ENCODE measurements around the gene FOXD1.
"Not testable (repeated sequence)": the region's sequence is repeated elsewhere in the genome, so short reads cannot be mapped to it uniquely, and the experiment has no call there.

Gene FOXD1

DNA sequence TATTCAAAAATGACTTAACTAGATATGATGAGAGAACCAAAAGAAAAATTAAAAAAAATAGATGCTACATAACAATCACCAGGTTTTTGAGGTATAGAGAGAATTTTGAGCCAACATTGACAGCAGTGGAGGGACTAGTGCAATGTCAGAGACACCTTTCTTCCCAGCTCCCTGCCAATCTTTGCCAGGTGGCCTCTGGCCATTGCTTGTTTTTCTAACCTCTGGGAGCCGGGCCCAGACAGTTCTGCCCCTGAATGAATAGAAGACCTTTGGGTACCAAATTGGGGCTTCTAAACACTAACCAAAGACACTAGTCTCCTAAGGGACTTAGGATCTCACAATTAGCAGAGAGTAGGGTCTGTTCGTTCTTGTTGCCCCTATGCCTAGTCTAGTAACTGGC is 33.4 kb downstream of the FOXD1 start:
- no peak for DNase-seq

DNA sequence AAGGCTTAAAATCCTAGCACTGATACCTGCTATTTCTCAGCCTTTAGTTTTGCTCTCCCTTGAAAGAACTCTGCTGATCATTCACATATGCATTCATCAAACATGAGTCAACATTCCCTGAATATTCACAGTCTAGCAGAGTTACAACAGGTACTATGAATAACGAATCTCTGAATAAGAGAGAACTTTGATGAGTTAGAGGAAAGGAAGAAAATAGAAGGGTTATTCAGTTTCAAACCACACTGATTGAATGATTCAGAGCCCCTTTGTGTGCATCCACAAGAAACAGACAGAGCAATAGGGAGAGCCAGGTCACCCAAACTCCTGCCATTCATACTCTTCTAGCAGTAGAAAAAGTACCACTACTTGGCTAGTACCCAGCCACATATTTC is 36.0 kb downstream of the FOXD1 start:
- no peak for DNase-seq

DNA sequence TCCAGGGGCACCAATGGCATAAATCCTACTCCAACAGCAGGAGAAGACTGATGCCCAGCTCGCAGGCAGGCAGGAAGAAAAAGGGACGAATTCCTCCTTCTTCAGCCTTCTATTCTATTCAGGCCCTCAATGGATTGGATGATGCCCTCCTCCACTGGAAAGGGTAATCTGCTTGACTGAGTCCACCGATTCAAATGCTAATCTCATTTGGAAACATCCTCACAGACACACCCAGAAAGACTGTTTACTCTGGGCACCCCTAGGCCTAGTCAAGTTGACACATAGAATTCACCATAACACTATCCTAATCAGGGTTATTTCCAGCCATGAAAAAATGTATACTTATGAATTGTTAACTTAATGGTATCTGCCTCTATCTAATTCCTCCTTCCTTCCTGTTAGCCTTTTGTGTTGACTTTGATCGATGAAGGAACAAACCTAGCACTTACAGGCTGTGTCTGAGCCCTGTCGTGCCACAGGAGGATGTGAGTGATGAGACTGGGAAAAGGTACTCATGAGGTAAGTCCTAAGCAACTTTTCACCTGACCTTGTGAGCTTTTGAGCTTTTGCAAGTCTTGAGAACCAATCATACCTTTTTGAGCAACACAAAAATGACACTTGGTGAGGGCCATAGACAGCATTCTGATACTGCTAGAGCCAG is 36.5 kb downstream of the FOXD1 start:
- no peak for DNase-seq

DNA sequence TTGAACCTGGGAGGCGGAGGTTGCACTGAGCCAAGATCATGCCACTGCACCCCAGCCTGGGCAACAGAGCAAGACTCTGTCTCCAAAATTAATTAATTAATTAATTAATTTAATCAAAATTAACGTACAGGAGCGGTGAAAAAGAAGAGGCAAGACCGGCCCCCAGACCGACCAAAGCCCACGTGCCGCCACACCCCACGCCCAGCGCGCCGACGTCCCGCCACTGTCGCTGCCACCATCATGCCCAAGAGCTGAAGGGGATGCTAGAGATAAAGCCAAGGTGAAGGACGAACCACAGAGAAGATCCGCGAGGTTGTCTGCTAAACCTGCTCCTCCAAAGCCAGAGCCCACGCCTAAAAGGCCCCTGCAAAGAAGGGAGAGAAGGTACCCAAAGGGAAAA is 38.6 kb downstream of the FOXD1 start:
- not testable (repeated sequence) for DNase-seq

DNA sequence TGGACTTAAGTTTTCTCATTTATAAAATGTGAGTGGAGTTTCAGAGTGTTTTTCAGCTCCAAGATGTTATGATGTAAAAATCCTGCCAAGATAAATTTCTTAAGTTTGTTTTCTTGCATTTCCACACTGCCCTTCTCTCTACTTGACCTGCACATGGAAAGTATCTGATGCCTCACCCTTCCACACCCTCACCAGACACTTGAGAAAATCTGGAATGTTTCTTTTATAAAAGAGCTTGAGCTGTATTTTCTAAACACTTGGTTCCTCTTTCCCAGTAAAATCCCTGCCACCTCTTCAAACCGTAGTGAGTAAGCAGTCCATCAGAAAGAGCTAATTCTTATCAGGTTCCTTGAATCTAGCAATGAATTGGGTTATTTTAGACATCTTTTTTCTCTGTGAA is 42.9 kb downstream of the FOXD1 start:
- no peak for DNase-seq

DNA sequence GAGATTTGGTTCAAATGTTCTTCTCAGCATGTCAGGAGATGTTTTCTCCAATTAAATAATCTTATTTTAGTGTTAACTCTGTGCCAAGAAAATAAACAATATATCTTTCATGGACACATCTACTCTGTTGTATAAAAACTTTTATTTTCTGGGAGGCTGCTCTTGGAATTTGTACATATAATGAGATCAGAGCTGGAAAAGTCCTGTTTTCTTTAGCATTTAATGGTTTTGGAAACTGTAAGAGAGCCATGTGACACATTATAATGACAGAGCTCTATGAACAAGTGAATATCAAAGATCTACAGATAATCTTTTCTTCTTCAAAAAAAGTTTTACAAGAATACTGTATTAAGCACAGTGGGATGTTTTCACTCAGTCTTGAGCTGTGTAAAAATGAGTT is 48.8 kb downstream of the FOXD1 start:
- no peak for DNase-seq
